ENCODE measurements around the gene ZSWIM4. TPM values are rescaled to one million over a fixed set of nuclear protein-coding genes. Genes with fewer than 3 reads are reported as not detected.

Gene ZSWIM4
- total RNA-seq, 2 donors from 2014 or later = 3.4 to 12.5 TPM

DNA sequence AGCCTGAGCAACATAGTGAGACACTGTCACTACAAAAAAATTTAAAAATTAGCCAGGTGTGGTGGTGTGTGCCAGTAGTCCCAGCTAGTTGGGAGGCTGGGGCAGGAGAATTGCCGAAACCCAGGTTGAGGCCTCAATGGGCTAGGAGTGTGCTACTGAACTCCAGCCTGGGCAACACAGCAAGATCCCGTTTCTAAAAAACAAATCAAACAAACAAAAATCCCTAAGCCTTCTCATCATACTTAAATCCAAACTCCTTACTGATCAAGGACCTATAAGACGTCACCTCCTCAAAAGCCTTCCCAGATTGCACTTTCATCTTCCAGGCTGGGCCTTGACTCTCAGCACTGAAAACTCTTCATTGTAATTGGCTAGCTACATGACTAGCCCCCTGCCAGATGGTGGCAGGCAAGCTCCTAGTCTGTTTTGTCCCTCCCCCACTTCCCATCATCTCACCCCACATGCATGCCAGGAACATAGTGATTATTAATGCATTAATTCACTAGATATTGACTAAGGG lies 64.2 kb downstream of the ZSWIM4 start:
- no peak overlapping the region for H3K27ac ChIP-seq
- peaks cover 14% of the 10 kb centered on the region for H3K4me1 ChIP-seq
- no peak for TF ChIP-seq POLR2A (IDR thresholded peaks at IDR 0.05)
- TF ChIP-seq, protein P1, sequence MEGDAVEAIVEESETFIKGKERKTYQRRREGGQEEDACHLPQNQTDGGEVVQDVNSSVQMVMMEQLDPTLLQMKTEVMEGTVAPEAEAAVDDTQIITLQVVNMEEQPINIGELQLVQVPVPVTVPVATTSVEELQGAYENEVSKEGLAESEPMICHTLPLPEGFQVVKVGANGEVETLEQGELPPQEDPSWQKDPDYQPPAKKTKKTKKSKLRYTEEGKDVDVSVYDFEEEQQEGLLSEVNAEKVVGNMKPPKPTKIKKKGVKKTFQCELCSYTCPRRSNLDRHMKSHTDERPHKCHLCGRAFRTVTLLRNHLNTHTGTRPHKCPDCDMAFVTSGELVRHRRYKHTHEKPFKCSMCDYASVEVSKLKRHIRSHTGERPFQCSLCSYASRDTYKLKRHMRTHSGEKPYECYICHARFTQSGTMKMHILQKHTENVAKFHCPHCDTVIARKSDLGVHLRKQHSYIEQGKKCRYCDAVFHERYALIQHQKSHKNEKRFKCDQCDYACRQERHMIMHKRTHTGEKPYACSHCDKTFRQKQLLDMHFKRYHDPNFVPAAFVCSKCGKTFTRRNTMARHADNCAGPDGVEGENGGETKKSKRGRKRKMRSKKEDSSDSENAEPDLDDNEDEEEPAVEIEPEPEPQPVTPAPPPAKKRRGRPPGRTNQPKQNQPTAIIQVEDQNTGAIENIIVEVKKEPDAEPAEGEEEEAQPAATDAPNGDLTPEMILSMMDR (IDR thresholded peaks at IDR 0.05) = no peak
- 87 to 92% methylated on average over 3 of the region's 3 CpGs for WGBS, 2 donors
- no peaks in the 10 kb centered on the region for H3K36me3 ChIP-seq (replicated peaks in 1 of 2; ENCODE audit: insufficient read depth in 1 of 2, low read depth in 2 of 2)
- no peak overlapping the region for H3K4me3 ChIP-seq
- DNase-seq (peak in 1 of 4 donors; percentile 32), ATAC-seq (no peak)
- H3K9me3 ChIP-seq = no peaks in the 10 kb centered on the region
- H3K27me3 ChIP-seq = no peaks in the 10 kb centered on the region
- intact Hi-C loops (cut with DNase I) = no loop called here

- no peak for DNase-seq
Observed at GRCh38 chr19:13860679-13861391, 65.6 kb downstream of the ZSWIM4 start.

DNA sequence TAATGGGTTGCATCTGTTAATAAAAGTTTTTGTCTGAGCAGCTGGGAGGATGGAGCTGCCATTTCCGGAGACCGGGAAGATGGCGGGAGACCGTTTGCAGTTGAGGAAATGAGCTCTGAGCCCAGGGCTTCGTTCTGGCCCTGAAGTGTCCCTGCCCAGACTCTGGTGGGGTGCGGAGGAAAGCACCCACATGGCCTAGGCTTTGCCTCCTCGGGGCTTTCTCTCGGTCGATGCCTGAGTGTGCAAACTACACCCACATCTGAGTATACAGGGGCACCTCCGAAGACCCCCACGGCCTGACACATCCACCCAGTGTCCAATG lies 66.1 kb downstream of the ZSWIM4 start:
- peak in 1 of 4 donors; percentile 16 for DNase-seq
- peaks cover 25% of the 10 kb centered on the region for H3K4me1 ChIP-seq
- no peaks in the 10 kb centered on the region for H3K9me3 ChIP-seq
- 45 to 50% methylated on average over 5 to 11 of the region's 11 CpGs for WGBS, 2 donors
- no peak for ATAC-seq
- intact Hi-C loops (cut with DNase I) = loop anchor here (5.0 kb wide), 1 partner anchor 74 kb away; no protein-coding TSS in a partner anchor
- peak overlapping the region; percentile 81 to 90 (median 84) for H3K27ac ChIP-seq
- no peak overlapping the region for H3K4me3 ChIP-seq
- no peaks in the 10 kb centered on the region for H3K36me3 ChIP-seq (replicated peaks in 1 of 2; ENCODE audit: insufficient read depth in 1 of 2, low read depth in 2 of 2)
- TF ChIP-seq, protein P1 (IDR thresholded peaks at IDR 0.05) = no peak
- no peak for TF ChIP-seq POLR2A (IDR thresholded peaks at IDR 0.05)
- H3K27me3 ChIP-seq = no peaks in the 10 kb centered on the region

More at GRCh38 chr19:13860679-13861391, 65.6 kb downstream of the ZSWIM4 start:
- no peak overlapping the region for H3K4me3 ChIP-seq
- intact Hi-C loops (cut with DNase I) = loop anchor here (5.0 kb wide), 1 partner anchor 74 kb away; no protein-coding TSS in a partner anchor
- H3K36me3 ChIP-seq (replicated peaks in 1 of 2; ENCODE audit: insufficient read depth in 1 of 2, low read depth in 2 of 2) = no peaks in the 10 kb centered on the region
- TF ChIP-seq POLR2A (IDR thresholded peaks at IDR 0.05) = no peak
- TF ChIP-seq, protein P1 (IDR thresholded peaks at IDR 0.05) = no peak
- H3K9me3 ChIP-seq = no peaks in the 10 kb centered on the region
- H3K27ac ChIP-seq = peak overlapping the region in 3 of 4 donors; percentile 83 to 90 (median 86)
- peaks cover 20% of the 10 kb centered on the region for H3K4me1 ChIP-seq
- no peak for ATAC-seq
- 78 to 79% methylated on average over 13 of the region's 13 CpGs for WGBS, 2 donors
- H3K27me3 ChIP-seq = no peaks in the 10 kb centered on the region

- Histone ChIP-seq H3K4me1 (peaks cover 27% of the 10 kb centered on the region), H3K36me3 (replicated peaks in 1 of 2; ENCODE audit: insufficient read depth in 1 of 2, low read depth in 2 of 2) (no peaks in the 10 kb centered on the region), H3K4me3 (no peak overlapping the region), H3K27ac (peak overlapping the region; percentile 81 to 90 (median 84)), H3K27me3 (no peaks in the 10 kb centered on the region), H3K9me3 (no peaks in the 10 kb centered on the region)
- 3% methylated on average over 18 to 27 of the region's 27 CpGs for WGBS, 2 donors
- DNase-seq = peak; percentile 93 to 94 (median 94)
- TF ChIP-seq, protein P1 (IDR thresholded peaks at IDR 0.05) = peak; percentile 96 to 99 (median 99)
- peak; percentile 11 to 66 (median 51) for TF ChIP-seq POLR2A (IDR thresholded peaks at IDR 0.05)
- intact Hi-C loops (cut with DNase I) = loop anchor here (5.0 kb wide), 1 partner anchor 75 kb away; no protein-coding TSS in a partner anchor
- ATAC-seq = peak; percentile 89
Observed at GRCh38 chr19:13861714-13862531, 66.7 kb downstream of the ZSWIM4 start.
